Activated CD4-positive, alpha-beta T cell treated with anti-CD3 and anti-CD28 coated beads, Interleukin-2, Interleukin-6, amounts not matched to agents 100 ng/mL and 50 ng/mL, durations not matched to agents 16 hours and 8 hours (primary cell): ENCODE results near the gene TM9SF2.

Source experiments
- DNase-seq: peaks from one replicate; pipeline ENCODE4 v3.0.0-alpha.2; 2020

Gene TM9SF2

DNA sequence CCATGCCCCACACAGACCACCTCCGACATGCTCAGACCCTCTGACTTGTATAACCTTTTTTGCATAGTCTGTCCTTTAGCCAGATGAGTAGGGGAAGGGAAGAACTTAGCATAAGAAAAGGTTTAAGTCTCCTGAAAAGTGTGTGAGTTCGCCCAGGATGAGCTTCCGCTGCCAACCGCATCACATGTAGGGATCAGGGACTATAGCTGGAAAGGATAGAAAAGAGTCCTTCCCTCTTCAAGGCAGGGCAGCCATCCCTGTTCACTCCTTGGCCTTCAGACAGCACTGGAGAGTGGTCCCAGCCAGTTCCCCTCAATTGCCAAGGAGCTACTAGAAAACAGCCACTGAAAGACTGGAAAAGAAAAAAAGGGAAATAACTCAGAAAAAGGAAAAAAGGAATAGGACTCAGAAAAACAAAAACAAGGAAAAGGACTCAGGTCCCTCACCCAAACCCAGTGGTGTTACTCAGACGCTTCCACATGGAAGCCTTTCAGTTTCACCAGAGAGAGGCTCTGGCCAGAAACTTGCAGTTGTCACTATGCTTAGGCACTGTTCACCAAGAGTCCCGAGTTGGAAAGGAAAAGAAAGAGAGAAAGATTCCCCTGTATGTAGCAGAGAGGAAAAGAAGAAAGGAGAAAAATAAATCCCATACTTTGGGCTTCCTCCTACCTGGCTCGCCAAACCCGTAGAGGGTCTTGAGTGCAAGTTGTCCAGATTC lies 5.6 kb upstream of the TM9SF2 start:
- DNase-seq = peak; percentile 23

DNA sequence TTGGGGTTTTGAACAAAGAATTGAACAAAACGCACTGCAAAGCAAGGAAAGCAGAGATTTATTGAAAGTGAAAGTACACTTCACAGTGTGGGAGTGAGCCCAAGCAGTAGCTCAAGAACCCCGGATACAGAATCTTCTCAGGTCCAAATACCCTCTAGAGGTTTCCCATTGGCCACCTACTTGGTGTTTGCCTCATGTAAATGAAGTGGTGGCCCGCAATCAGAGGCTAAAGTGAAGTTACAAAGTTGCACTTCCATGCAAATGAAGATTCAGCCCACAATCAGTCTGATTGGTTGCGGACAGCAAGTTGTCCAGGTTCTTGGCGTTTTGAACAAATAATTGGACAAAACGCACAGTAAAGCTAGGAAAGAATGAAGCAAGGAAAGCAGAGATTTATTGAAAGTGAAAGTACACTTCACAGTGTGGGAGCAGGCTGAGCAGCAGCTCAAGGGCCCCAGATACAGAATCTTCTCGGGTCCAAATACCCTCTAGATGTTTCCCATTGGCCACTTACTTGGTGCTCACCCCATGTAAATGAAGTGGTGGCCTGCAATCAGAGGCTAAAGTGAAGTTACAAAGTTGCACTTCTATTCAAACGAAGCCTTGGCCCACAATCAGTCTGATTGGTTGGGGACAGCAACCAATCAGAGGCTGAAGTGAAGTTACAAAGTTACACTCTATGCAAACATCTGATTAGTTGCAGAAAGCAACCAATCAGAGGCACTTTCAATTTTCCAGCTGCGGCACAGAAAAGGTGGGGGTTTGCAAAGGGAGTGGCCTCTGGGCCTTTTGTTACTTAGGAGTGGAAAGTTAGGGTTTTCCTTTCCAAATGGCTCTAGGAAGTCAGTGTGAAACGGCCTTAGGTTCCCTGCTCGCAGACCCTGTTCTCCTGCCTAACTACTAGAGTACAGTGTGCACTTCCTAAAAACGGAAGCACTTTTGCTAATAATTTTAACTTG lies 4.8 kb upstream of the TM9SF2 start:
- DNase-seq = peak; percentile 90

DNA sequence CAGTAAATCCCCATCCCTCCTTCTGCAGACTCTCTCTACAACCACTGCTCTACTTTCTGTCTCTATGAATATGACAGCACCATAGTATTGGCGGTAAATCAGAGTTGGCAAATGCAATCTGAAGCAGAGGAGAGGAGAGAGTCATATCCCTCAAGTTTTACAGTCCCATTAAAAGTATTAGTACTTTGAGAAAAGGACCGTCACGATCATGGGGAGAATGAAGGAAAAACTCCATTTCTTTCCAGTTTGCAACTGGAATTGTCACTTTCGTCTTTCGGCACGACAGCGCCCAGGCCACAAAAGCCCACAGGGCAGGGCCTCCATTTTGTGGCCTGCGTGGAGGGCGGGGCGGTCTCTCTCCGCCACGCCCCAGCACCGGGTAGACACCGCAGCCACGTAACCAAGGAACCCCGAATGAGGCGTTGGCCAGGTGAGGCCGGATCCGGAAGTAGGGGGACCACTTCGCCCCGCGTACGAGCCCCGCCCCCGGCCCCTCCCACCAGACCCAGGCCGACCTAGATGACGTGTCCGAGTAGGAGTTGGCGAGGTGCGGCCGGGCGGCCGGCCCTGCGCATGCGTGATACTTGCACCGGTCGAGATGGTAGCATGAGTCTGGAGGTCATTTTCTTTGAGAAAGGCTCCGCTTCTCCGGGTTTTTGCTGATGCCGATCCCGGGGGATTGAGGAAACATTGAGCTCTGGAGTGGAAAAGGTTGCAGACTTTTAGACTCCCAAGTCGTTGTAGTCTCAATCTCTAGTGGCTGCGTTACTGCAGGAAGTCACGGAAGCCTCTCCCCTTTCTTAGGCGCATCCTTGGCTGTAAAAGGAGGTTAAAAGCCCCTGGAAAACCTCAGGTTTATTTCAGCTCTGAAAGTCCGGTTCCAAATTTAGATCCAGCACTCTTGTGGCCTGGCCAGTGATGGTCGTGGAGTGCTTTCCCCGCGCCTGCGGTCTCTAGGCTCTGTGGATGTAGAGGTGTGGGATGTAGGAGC lies 2.8 kb upstream of the TM9SF2 start:
- DNase-seq = peak; percentile 99

DNA sequence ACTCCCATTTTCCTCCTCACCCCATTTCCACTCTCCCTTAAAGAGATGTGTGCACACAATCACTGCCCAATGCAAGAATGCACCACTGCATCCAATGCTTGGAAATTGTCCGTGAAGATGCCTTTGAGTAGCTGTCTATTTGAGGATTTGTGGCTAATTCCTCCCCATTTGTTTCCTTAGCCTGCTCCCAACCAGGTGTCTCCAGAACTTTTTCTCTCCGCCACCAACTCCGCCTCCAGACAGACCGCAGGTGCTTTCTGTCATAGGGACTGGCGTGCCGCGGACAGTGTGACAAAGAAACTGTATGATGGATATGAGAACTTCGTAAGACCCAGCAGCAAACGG lies 461 bp upstream of the TM9SF2 start:
- DNase-seq = no peak

DNA sequence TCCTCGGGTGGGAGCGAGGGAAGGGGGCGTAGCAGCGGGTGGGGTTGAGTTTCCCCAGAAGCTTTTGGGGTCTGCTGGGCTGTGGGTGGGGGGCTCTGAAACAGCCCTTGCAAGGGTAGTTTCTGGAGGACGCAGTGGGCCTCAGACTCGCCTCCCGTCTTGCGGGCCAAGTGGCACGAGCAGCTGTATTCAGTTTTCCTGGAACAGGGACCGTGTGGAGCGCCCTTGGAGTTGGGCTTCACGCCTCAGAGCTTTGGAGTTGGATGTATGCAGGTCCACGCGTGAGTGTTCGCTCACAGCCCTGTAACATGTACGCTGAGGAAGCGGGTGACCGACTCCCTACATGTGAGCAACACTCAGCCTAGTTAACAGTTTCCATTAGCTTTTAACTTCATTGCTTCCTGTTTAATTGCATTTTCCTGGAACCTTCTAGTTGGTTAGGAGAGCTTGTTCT lies 603 bp downstream of the TM9SF2 start:
- DNase-seq = peak; percentile 23

DNA sequence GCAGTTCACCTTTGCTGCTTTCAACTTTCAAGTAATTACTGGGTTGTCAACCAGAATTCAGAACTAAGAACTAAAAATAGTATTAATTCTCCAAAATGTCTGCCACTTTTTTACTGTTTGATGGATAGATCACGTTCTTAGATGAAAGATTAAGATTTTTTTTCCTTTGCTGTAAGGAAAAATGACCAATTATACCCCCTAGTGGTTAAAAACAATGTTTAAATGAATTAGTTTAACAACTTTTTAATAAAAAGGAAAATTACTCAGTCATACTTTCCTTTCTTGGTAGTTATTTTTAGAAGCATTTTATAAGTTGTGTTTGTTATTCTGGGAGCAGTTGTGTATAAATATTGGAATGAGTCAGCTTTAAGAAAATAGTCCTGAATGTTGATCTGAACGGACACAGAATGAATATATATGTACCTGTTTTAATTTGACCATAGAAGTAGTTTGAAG lies 4.6 kb downstream of the TM9SF2 start:
- DNase-seq = no peak

DNA sequence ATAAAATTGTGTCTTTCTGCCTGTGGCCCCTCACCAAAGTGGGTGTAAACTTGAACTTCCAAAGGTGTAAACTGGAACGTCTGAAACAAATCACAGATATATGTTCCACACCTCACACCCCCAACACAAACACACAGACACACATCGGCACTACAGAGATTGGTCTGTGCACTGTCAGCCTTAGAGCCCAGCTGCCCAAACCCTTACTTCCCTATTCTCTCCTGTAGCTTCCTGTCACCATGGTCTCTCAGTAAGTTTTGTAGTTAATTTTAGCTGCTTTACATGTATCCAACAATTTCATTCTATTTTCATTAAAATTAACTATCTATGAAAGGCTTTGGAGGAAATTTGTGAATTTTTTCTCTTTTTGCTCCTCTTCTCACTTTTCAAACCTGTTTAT lies 5.4 kb downstream of the TM9SF2 start:
- DNase-seq = no peak

DNA sequence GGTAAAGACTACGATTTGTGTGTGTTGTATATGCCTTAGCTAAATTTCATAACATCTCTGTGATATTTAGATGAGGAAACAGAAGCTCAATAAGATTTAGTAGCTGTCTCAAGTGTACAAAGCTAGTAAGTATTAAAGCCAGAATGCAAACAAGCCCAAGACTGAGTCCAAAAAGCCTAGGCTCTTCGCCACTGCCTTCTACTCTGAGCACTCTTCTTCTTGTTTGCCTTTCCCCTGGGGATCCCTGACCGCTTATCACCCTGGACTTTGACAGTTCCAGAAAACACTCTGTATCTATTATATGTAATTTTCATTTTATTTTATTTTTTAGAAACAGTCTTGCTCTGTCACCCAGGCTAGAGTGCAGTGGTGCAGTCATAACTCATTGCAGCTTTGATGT lies 5.8 kb downstream of the TM9SF2 start:
- DNase-seq = no peak

DNA sequence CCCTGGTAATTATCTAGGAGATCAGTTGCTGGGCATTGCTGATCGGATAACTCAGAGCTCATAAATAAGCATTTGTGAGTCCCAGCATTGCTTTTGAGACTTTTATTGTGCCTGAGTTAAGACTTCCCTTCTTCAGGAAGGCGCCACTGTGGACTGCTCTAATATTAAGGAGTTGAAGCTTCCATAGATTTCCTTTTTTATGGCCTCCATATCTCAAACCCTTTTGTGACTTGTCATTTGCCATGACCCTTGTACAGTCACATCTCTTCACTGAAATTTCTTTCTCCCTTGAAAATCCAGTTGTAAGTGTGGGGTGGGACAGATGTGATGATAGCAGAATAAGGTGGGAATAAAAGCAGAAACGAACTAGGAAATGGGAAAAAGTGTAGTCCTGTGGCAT lies 6.3 kb downstream of the TM9SF2 start:
- no peak for DNase-seq

DNA sequence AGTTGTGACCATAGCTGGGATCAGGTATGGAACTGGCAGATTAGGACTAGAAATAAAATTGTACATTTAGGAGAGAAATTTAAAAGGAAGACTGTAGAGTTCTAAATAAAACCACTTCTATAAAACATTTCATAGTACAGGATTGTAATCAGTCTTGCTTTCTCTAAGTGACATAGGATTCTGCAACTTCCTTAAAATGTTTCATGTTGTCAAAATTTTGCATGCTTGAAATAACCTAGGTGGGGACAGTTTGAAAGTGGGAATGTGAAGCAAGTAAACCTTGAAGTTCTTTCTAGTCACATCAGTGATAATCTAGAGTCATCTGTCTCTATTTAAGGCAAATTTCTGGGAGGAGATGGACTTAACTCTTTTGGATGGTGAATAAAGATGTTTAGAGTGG lies 6.7 kb downstream of the TM9SF2 start:
- no peak for DNase-seq

DNA sequence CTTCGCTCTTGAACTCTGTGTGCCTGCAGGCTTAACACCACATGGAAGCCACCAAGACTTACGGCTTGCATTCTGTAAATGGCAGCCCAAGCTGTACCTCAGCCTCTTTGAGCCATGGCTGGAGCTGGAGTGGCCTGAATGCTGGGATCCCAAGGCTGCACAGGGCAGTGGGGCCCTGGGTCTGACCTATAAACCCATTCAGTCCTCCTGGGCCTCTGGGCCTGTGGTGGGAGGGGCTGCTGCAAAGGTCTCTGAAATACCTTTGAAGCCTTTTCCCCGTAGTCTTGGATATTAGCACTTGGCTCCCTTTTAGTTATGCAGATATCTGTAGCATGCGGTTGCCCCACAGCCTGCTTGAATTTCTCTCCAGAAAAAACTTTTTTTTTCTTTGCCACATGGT lies 8.2 kb downstream of the TM9SF2 start:
- DNase-seq = no peak

DNA sequence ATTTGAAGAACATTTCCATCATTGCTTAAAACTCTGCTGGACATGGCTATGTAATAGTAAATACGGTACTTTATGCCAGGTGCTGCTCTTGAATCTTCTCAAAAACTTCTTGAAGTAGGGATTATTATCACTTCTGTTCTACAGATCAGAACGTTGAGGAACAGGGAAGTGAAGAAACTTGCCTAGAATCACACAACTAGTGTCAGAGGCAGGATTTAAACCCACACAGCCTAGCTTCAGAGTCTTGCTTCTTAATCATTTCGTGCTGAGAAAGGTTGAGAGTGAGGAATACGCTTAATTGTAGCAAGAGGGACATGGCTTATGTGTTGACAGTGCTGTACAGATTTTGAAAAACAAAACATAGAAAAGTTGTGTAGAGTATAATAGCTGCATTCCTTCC lies 13.5 kb downstream of the TM9SF2 start:
- DNase-seq = no peak

DNA sequence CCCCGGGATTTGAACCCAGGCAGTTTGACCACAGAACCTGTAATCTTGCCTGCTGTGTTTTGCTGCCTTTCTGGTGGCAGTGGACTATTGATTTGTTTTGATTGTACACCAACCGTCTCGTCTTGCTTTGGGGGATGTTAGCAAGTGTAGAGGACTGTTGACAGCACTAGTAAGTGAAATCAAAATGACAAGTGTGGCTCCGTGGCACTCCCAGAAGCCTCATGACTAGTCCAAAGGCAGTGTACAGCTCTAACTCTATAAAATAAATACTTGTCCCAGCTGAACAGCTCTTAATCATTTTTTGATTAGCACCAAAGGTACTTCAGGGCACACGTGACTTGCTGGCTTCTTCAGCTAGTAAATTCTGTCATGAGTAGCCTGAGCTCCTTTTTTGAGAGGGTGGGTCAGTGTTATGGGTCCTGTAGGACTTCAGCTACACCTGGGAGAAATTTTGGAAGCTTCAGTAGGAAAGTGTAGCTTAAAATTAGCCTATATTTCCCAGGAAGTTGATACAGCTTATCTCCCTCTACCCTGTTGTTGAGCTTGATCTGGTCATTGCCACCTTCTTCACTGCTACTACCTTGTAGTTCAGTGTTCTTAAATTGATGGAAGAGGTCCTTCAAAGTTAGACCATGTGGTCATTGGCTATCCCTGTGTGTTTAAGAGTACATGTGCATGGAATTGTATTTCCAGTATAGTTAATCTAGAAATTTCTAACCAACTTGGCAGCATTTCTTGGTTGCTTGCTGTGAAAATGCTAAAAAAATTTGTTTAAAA lies 15.1 kb downstream of the TM9SF2 start:
- DNase-seq = no peak

DNA sequence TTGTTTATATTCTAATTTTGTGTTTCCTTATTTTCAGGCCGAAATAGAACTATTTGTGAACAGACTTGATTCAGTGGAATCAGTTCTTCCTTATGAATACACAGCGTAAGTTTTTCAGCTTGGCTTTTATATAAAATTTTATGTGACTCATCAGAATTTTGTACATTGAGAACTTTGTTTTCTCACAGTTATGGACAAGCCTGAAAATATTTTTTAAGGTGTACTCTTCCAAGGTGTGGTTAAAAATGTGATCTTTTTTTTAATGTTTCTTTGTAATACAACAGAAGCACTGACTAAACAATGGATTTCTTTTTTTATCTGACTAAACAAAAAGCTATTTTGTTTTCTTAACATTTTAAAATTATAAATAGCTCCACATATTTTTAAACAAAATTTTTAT lies 16.3 kb downstream of the TM9SF2 start:
- no peak for DNase-seq

DNA sequence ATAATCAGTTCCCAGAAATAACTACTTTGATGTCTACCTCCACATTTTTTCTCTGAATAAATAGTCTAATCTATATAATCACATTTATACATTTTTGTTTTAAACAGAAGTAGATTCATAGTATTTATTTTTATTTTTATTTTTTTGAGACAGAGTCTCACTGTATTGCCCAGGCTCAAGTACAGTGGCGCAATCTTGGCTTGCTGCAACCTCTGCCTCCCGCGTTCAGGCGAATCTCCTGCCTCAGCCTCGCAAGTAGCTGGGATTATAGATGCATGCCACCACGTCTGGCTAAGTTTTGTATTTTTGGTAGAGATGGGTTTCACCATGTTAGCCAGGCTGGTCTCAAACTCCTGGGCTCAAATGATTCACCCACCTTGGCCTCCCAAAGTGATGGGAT lies 16.7 kb downstream of the TM9SF2 start:
- no peak for DNase-seq

DNA sequence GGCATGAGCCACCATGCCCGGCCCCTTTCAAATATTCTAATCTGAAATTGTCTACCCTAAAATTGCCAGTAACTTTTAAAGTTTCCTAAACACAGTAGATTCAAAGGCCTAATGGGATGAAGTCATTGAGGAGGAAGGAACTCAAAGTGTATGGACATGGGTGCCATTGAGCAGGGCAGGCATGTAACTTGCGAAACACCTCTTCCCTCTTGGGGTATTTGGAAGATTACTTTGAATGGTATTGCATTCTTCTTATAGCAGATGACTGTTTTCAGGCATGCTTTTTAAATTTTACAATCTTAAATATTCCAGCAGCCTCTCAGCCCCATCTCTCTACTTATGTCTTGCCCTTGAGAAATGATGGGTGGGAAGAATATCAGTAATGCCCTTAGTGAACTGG lies 21.0 kb downstream of the TM9SF2 start:
- DNase-seq = no peak

DNA sequence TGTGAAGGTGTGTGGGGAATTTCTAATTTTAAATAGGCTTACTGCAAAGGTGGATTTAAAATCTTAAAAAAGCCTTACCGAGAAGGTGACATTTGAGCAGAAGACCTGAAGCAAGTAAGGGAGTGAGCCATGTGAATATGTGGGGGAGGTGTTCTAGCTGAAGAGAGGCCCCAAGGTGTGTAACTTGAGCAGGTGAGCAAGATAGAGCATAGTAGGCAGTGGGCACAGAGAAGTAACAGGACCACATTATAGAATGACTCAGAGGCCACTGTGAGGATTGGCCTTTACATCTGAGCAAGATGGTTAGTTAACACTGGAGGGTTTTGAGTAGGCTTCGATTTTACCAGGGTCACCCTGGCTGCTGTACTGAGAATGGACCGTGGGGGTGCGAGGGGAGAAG lies 22.6 kb downstream of the TM9SF2 start:
- no peak for DNase-seq

DNA sequence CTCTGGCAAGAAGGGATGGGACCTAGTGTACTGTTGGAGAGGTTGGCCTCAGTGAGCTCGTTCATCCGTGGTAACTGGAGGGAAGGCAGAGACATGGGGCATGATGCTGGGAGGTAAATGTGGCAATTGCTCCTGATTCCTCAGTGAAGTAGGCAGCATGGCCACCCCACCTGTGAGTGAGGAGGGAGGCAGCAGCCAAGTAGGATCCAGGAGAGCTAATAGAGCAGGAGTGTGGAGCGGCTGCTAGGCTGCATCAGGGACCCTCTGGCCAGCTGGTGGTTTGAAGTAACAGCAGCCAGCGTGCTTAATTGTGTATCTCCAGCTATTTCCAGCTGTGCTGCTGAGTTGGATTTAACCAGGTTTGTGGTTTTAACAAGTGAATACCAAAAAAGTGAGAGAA lies 24.7 kb downstream of the TM9SF2 start:
- DNase-seq = no peak

DNA sequence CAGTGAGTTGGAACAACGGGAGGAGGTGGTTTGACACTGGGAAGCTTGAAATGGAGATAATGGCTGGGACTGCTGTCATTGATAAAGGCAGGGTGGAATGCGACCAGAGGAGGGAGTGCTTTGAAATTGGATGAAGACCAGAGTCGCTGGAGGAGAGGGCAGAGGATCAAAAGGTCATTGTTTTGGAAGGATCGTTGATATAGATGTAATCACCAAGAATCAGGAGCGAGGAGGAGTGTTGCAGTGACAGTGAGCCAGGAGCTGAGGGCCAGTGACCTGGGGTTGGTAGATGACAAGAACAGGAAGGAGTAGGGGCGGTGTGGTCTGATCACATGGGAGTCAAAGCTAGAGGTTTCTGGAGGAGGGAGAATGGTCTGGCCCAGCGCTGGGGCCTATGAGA lies 25.3 kb downstream of the TM9SF2 start:
- DNase-seq = no peak

DNA sequence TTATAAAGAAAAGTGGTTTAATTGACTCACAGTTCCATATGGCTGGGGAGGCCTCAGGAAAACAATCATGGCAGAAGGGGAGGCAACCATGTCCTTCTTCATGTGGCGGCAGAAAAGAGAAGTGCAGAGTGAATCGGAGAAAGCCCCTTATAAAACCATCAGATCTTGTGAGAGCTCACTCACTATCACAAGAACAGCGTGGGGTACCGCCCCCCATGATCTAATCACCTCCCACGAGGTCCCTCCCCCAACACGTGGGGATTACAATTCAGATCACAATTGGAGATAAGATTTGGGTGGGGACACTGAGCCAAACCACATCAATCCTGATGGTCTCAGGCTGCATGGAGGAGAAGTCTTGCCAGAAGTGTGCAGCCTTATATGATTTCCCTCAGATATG lies 26.0 kb downstream of the TM9SF2 start:
- no peak for DNase-seq

DNA sequence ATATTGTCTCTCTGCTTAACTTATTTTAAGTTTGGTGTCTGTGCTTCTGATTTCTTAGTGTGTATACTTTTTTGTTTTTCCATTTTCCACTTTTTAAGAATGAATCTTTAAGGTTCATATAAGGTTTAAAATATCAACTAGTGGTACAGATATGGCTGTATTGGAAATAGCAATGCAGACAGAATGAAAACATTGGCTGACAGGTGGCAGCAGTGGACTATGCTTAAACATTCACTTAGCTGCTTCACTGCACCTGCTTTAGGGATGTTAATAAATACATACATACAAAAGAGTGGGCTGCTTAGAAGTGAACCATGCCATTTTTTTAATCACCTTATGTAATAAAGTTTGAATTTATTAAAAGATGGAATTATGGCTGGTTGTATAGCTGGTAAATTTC lies 27.3 kb downstream of the TM9SF2 start:
- DNase-seq = peak; percentile 32

DNA sequence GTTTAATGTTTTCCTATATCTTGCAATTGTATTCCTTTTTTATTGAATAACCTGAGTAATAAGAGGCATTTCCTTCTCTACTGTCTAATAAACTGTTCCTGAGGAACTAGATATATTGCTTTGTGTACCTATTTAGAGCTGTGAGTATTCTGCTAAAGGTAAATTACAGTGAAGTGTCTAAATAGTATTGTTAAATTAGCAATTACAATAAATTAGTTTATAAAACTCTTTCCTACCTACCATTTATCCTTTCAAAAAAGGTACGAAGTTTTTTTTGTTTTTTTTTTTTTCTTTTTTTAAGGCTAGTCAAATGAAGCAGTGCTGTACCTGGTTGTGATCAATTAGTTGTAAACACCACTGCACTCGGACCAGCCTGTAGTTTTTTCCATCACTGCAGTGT lies 34.8 kb downstream of the TM9SF2 start:
- DNase-seq = no peak
